ENCODE data around the gene PPL. TPM values are rescaled to one million over a fixed set of nuclear protein-coding genes. Genes with fewer than 3 reads are reported as not detected.

Gene PPL
- total RNA-seq, 1 experiment from 2014 or later = 56.4 TPM

DNA sequence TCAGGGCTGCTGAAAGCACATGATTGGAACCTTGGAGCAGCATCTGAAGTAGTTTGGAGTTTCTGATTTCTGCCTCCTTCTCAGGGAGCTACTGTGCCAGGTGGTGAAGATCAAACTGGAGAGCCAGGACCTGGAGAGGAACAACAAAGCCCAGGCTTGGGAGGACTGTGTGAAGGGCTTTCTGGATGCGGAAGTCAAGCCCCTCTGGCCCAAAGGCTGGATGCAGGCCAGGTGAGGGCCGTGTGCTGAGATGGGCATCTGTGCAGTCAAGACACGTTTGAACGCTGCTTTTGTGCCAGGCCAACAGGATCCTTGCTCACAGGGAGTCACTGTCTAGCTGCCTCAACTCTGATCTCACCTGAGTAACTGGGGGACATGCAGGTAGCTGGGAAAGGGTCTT, 65.9 kb downstream of the PPL start:
- ATAC-seq = no peak
- RAD21 ChIA-PET (ENCODE audit: low non-redundant PET in 1 of 2, low total read pairs in 2 of 2, uncharacterized antibody in 2 of 2, unreplicated experiment in 2 of 2) = no interaction called here
- Histone ChIP-seq H3K9me3 (ENCODE audit: control insufficient read depth in 1 of 2, insufficient read depth in 1 of 2, low read depth in 1 of 2, low read length in 2 of 2) (no peaks in the 10 kb centered on the region), H3K4me1 (ENCODE audit: control insufficient read depth in 1 of 2, insufficient read depth in 2 of 2, low read length in 2 of 2) (no peaks in the 10 kb centered on the region), H3K79me2 (ENCODE audit: insufficient read depth, low read length) (peaks cover 32% of the 10 kb centered on the region), H3K27me3 (ENCODE audit: insufficient read depth, low read length) (no peaks in the 10 kb centered on the region), H4K20me1 (ENCODE audit: insufficient read depth) (no peaks in the 10 kb centered on the region; the same call in 1 of the 2 replicates), H2AFZ (ENCODE audit: low read depth, low read length, poor library complexity, severe bottlenecking) (no peak overlapping the region), H3K4me3 (replicated peaks in 1 of 2; ENCODE audit: low read depth in 1 of 2, low read length in 2 of 2) (no peak overlapping the region), H3K4me2 (ENCODE audit: low read length) (no peak overlapping the region), H3K27ac (ENCODE audit: low read depth, low read length) (no peak overlapping the region), H3K9ac (ENCODE audit: low read length) (no peak overlapping the region), H3K9me2 (ENCODE audit: insufficient read depth) (no peaks in the 10 kb centered on the region), H3K36me3 (ENCODE audit: control insufficient read depth in 1 of 2, insufficient read depth in 2 of 2, low read length in 2 of 2) (peaks cover 37 to 41% of the 10 kb centered on the region in 2 experiments)
- CTCF ChIA-PET = no interaction called here
- intact Hi-C loops (cut with micrococcal nuclease) = no loop called here
- TF ChIP-seq POLR2A (IDR thresholded peaks at IDR 0.05; ENCODE audit: borderline replicate concordance, extremely low read depth, insufficient read depth, insufficient read length) = no peak
- TF ChIP-seq POLR2AphosphoS5 (IDR thresholded peaks at IDR 0.05; ENCODE audit: low read depth, low read length) = no peak
- TF ChIP-seq CEBPB (IDR thresholded peaks at IDR 0.05; ENCODE audit: low read depth) = no peak
- no peak for TF ChIP-seq EGR1 (IDR thresholded peaks at IDR 0.05; ENCODE audit: low read depth)
- no peak for TF ChIP-seq SIN3A (IDR thresholded peaks at IDR 0.05; ENCODE audit: low read depth)
- TF ChIP-seq, protein P1, sequence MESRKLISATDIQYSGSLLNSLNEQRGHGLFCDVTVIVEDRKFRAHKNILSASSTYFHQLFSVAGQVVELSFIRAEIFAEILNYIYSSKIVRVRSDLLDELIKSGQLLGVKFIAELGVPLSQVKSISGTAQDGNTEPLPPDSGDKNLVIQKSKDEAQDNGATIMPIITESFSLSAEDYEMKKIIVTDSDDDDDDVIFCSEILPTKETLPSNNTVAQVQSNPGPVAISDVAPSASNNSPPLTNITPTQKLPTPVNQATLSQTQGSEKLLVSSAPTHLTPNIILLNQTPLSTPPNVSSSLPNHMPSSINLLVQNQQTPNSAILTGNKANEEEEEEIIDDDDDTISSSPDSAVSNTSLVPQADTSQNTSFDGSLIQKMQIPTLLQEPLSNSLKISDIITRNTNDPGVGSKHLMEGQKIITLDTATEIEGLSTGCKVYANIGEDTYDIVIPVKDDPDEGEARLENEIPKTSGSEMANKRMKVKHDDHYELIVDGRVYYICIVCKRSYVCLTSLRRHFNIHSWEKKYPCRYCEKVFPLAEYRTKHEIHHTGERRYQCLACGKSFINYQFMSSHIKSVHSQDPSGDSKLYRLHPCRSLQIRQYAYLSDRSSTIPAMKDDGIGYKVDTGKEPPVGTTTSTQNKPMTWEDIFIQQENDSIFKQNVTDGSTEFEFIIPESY (IDR thresholded peaks at IDR 0.05; ENCODE audit: extremely low read depth, insufficient replicate concordance, low read length) = no peak
- TF ChIP-seq YY1 (IDR thresholded peaks at IDR 0.05; ENCODE audit: extremely low read depth, insufficient replicate concordance, low read depth, low read length) = no peak
- TF ChIP-seq SRF (IDR thresholded peaks at IDR 0.05; ENCODE audit: low read depth) = no peak
- TF ChIP-seq EZH2 (IDR thresholded peaks at IDR 0.05) = no peak
- TF ChIP-seq, protein P2, sequence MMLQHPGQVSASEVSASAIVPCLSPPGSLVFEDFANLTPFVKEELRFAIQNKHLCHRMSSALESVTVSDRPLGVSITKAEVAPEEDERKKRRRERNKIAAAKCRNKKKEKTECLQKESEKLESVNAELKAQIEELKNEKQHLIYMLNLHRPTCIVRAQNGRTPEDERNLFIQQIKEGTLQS (IDR thresholded peaks at IDR 0.05) = no peak
- no peak for TF ChIP-seq ELF1 (IDR thresholded peaks at IDR 0.05; ENCODE audit: borderline replicate concordance, low read depth)
- TF ChIP-seq ZNF274 (IDR thresholded peaks at IDR 0.05; ENCODE audit: low read depth, low read length) = no peak
- no peak for TF ChIP-seq RAD21 (IDR thresholded peaks at IDR 0.05; ENCODE audit: low read depth)
- no peak for TF ChIP-seq CBX3 (IDR thresholded peaks at IDR 0.05; ENCODE audit: low read depth)
- TF ChIP-seq SP1 (IDR thresholded peaks at IDR 0.05; ENCODE audit: low read depth) = no peak
- TF ChIP-seq ZFX (IDR thresholded peaks at IDR 0.05) = no peak
- TF ChIP-seq TCF7L2 (IDR thresholded peaks at IDR 0.05; ENCODE audit: borderline replicate concordance, extremely low read depth, insufficient read depth, insufficient read length) = no peak
- DNase-seq (ENCODE audit: low read depth, low spot score) = no peak
- BruUV-seq (replicated peaks) = no TSS peak
- POLR2A ChIA-PET = no interaction called here
